M059J (cell line): ENCODE data around the gene AKT1. TPM values are rescaled to one million over a fixed set of nuclear protein-coding genes. Genes with fewer than 3 reads are reported as not detected.

Source experiments
- DNase-seq: peaks from one replicate; pipeline ENCODE4 v3.0.0-alpha.2; 2012; ENCODE audit warnings: low read depth
- total RNA-seq: library from RNA; depleted of rRNA; stranded (reverse); fragments of >200 nt; shearing (Covaris generic); gene quantifications from 2 replicates; pipeline ENCODE4 v1.2.3, GENCODE V29; 2014

Gene AKT1
- total RNA-seq, 1 experiment from 2014 or later: 134 TPM

- DNase-seq: no peak
Observed at GRCh38 chr14:104786726-104787675, 8.5 kb downstream of the AKT1 start.

- DNase-seq: no peak
Observed at GRCh38 chr14:104786091-104786586, 9.4 kb downstream of the AKT1 start.

GRCh38 chr14:104785708-104786080 lies 9.9 kb downstream of the AKT1 start:
- no peak for DNase-seq

- DNase-seq: no peak
Observed at GRCh38 chr14:104784846-104785707, 10.5 kb downstream of the AKT1 start.

GRCh38 chr14:104784218-104784568 lies 11.4 kb downstream of the AKT1 start:
- no peak for DNase-seq

- no peak for DNase-seq
Observed at GRCh38 chr14:104783484-104784217, 11.9 kb downstream of the AKT1 start.

GRCh38 chr14:104782808-104783139 lies 12.8 kb downstream of the AKT1 start:
- no peak for DNase-seq

GRCh38 chr14:104782086-104782807 lies 13.3 kb downstream of the AKT1 start:
- no peak for DNase-seq

- no peak for DNase-seq
Observed at GRCh38 chr14:104781271-104782077, 14.1 kb downstream of the AKT1 start.

- DNase-seq: no peak
Observed at GRCh38 chr14:104780513-104781030, 15.0 kb downstream of the AKT1 start.

- DNase-seq: no peak
Observed at GRCh38 chr14:104779776-104780512, 15.6 kb downstream of the AKT1 start.

GRCh38 chr14:104778694-104779331 lies 16.7 kb downstream of the AKT1 start:
- DNase-seq: no peak

GRCh38 chr14:104777808-104778249 lies 17.7 kb downstream of the AKT1 start:
- no peak for DNase-seq

GRCh38 chr14:104776961-104777807 lies 18.4 kb downstream of the AKT1 start:
- no peak for DNase-seq

- no peak for DNase-seq
Observed at GRCh38 chr14:104776481-104776880, 19.1 kb downstream of the AKT1 start.

GRCh38 chr14:104775073-104775489 lies 20.5 kb downstream of the AKT1 start:
- no peak for DNase-seq

- DNase-seq: no peak
Observed at GRCh38 chr14:104774453-104775072, 21.0 kb downstream of the AKT1 start.
